ENCODE measurements around the gene CLTC. TPM values are rescaled to one million over a fixed set of nuclear protein-coding genes. Genes with fewer than 3 reads are reported as not detected.

The CLTC gene
- total and polyA plus RNA-seq, 10 of the 15 experiments (the other 5 are each of a cell fraction or from before 2014, with no cell fraction given), result 77.5 to 188 (median 129) TPM

- TF ChIP-seq E4F1 (IDR thresholded peaks at IDR 0.05; ENCODE audit: borderline replicate concordance, partially characterized antibody), result peak; percentile 61
- TF ChIP-seq ZNF384 (IDR thresholded peaks at IDR 0.05; ENCODE audit: borderline replicate concordance, low read depth, low read length), result no peak
- TF ChIP-seq CHD2 (IDR thresholded peaks at IDR 0.05; ENCODE audit: borderline replicate concordance, low read depth, low read length), result peak; percentile 98
- TF ChIP-seq CEBPB (IDR thresholded peaks at IDR 0.05; ENCODE audit: borderline replicate concordance in 1 of 2, low read depth in 2 of 2, low read length in 2 of 2), result no peak
- TF ChIP-seq CBX3 (IDR thresholded peaks at IDR 0.05; ENCODE audit: borderline replicate concordance, low read depth), result no peak
- TF ChIP-seq MYB (IDR thresholded peaks at IDR 0.05; ENCODE audit: borderline replicate concordance, low read depth, low read length), result no peak
- peak; percentile 61 to 70 for TF ChIP-seq IKZF2 (IDR thresholded peaks at IDR 0.05)
- TF ChIP-seq NFYA (IDR thresholded peaks at IDR 0.05; ENCODE audit: borderline replicate concordance, low read depth, low read length), result no peak
- no peak for TF ChIP-seq PAX8 (IDR thresholded peaks at IDR 0.05)
- no peak for TF ChIP-seq SIX5 (IDR thresholded peaks at IDR 0.05; ENCODE audit: low read depth, low read length, severe bottlenecking)
- TF ChIP-seq SMC3 (IDR thresholded peaks at IDR 0.05; ENCODE audit: borderline replicate concordance, low read length), result 0 out of 2 replicates have a peak, but pooled peaks have one; percentile 4
- TF ChIP-seq BACH1 (IDR thresholded peaks at IDR 0.05; ENCODE audit: borderline replicate concordance), result no peak
- no peak for TF ChIP-seq EZH2 (IDR thresholded peaks at IDR 0.05; ENCODE audit: borderline replicate concordance, control insufficient read depth, low read depth, low read length)
- TF ChIP-seq ZBTB11 (CRISPR knock-in tag; IDR thresholded peaks at IDR 0.05), result 0 out of 2 replicates have a peak, but pooled peaks have one; percentile 39
- TF ChIP-seq STAT1 (conservative IDR thresholded peaks at IDR 0.05), result no peak
- no peak for TF ChIP-seq ZSCAN29 (IDR thresholded peaks at IDR 0.05)
- TF ChIP-seq NR2F1 (conservative IDR thresholded peaks at IDR 0.05), result no peak
- no peak for TF ChIP-seq NR2C2 (IDR thresholded peaks at IDR 0.05; ENCODE audit: borderline replicate concordance, control insufficient read depth, insufficient read length, low read depth)
- TF ChIP-seq DPF2 (IDR thresholded peaks at IDR 0.05), result no peak
- TF ChIP-seq KLF5 (IDR thresholded peaks at IDR 0.05; ENCODE audit: partially characterized antibody), result no peak
- no peak for TF ChIP-seq ZZZ3 (IDR thresholded peaks at IDR 0.05; ENCODE audit: control insufficient read depth, insufficient read length, low read depth)
- TF ChIP-seq GABPA (IDR thresholded peaks at IDR 0.05; ENCODE audit: low read depth), result peak; percentile 94
- TF ChIP-seq CTCF (IDR thresholded peaks at IDR 0.05 in 2 of 3, conservative IDR thresholded peaks at IDR 0.05 in 1 of 3; ENCODE audit: control insufficient read depth in 2 of 3, extremely low read depth in 1 of 3, insufficient read depth in 1 of 3, low read depth in 3 of 3, low read length in 3 of 3), result no peak
These were observed 87.7 kb downstream of the CLTC start, which contains the start of the genes PTRH2 and VMP1 (continued) for GRCh38 chr17:59707149-59707970.
